Measurements from ENCODE around the gene CCDC185.
"Not testable (repeated sequence)": the region's sequence is repeated elsewhere in the genome, so short reads cannot be mapped to it uniquely, and the experiment has no call there.

GRCh38 chr1:223399393-223399792 is 6.2 kb downstream of the CCDC185 start:
- TF ChIP-seq CTCF, POLR2A (IDR thresholded peaks at IDR 0.05): not testable (repeated sequence)
